Cerebellar nuclear complex (tissue), 1 donor: ENCODE measurements around the gene RP9.
A peak's percentile ranks its signal among the peaks of the same experiment; 100 is the strongest.

ENCODE experiments used
- DNase-seq, 2 experiments: peaks; one replicate each; lab custom pipeline; 2025; lab: John Stamatoyannopoulos, UW

Gene RP9

GRCh38 chr7:33109005-33109757, at the start of gene RP9:
Gene RP9, minus strand, starts transcription at chr7:33109404. Its CDS starts 32 bp downstream, at chr7:33109372.
- DNase-seq: no peak

- DNase-seq: no peak
Measured at GRCh38 chr7:33157781-33158180, 48.6 kb upstream of the RP9 start.

- DNase-seq: no peak
Measured at GRCh38 chr7:33157311-33157710, 48.1 kb upstream of the RP9 start.

- no peak for DNase-seq
Measured at GRCh38 chr7:33156441-33156840, 47.2 kb upstream of the RP9 start.

GRCh38 chr7:33155811-33156210, 46.6 kb upstream of the RP9 start:
- no peak for DNase-seq

- no peak for DNase-seq
Measured at GRCh38 chr7:33152087-33152486, 42.9 kb upstream of the RP9 start.

GRCh38 chr7:33145156-33145555, 36.0 kb upstream of the RP9 start:
- DNase-seq: no peak

- no peak for DNase-seq
Measured at GRCh38 chr7:33143996-33144718, 35.0 kb upstream of the RP9 start.

GRCh38 chr7:33142585-33142984, 33.4 kb upstream of the RP9 start:
- no peak for DNase-seq

- DNase-seq: no peak
Measured at GRCh38 chr7:33137103-33137502, 27.9 kb upstream of the RP9 start.

- DNase-seq: no peak
Measured at GRCh38 chr7:33130184-33130583, 21.0 kb upstream of the RP9 start.

- DNase-seq: no peak
Measured at GRCh38 chr7:33129806-33130153, 20.6 kb upstream of the RP9 start.

- DNase-seq: peak; percentile 59 to 96
Measured at GRCh38 chr7:33128990-33129805, 20.0 kb upstream of the RP9 start, which contains the start of gene BBS9. Gene BBS9, plus strand, starts transcription at chr7:33129564. Its CDS starts 16,689 bp downstream, at chr7:33146253.

GRCh38 chr7:33128631-33128989, 19.4 kb upstream of the RP9 start:
- DNase-seq: no peak

GRCh38 chr7:33127085-33127484, 17.9 kb upstream of the RP9 start:
- DNase-seq: no peak

- no peak for DNase-seq
Measured at GRCh38 chr7:33118383-33118782, 9.2 kb upstream of the RP9 start.

- no peak for DNase-seq
Measured at GRCh38 chr7:33114976-33115375, 5.8 kb upstream of the RP9 start.

- no peak for DNase-seq
Measured at GRCh38 chr7:33111614-33112013, 2.4 kb upstream of the RP9 start.

- no peak for DNase-seq
Measured at GRCh38 chr7:33109758-33110238, 594 bp upstream of the RP9 start.

GRCh38 chr7:33108554-33109004, 625 bp downstream of the RP9 start:
- no peak for DNase-seq

GRCh38 chr7:33107136-33108066, 1.8 kb downstream of the RP9 start:
- DNase-seq: no peak
